Smooth muscle cell (in vitro differentiated cells): ENCODE results near the gene MORN1. TPM values are rescaled to one million over a fixed set of nuclear protein-coding genes. Genes with fewer than 3 reads are reported as not detected.

Experiments
- DNase-seq: peaks from one replicate; lab custom pipeline; 2025; ENCODE audit not compliant: unreplicated experiment; lab: John Stamatoyannopoulos, UW
- H2AFZ ChIP-seq: fragments of 200-600 bp; sonication (generic); 2 replicates; pipeline ENCODE4 v1.6.0; 2016; ENCODE audit warnings: antibody characterized with exemption, low read depth, mild to moderate bottlenecking
- H3F3A ChIP-seq: fragments of 200-600 bp; sonication (generic); 2 replicates; pipeline ENCODE4 v1.6.0; 2017; ENCODE audit warnings: antibody characterized with exemption, low read depth
- H3K27ac ChIP-seq: fragments of 200-600 bp; sonication (generic); 2 replicates; pipeline ENCODE4 v1.5.1; 2016; ENCODE audit warnings: low read depth, mild to moderate bottlenecking
- H3K27me3 ChIP-seq: fragments of 200-600 bp; sonication (generic); 2 replicates; pipeline ENCODE4 v1.6.1; 2016; ENCODE audit warnings: low read depth, mild to moderate bottlenecking
- H3K36me3 ChIP-seq: fragments of 200-600 bp; sonication (generic); 2 replicates; pipeline ENCODE4 v1.5.1; 2016; ENCODE audit warnings: low read depth
- H3K4me1 ChIP-seq: fragments of 200-600 bp; sonication (generic); 2 replicates; pipeline ENCODE4 v1.5.1; 2016; ENCODE audit warnings: low read depth
- H3K4me2 ChIP-seq: fragments of 200-600 bp; sonication (generic); 2 replicates; pipeline ENCODE4 v1.6.0; 2016; ENCODE audit warnings: mild to moderate bottlenecking
- H3K4me3 ChIP-seq: fragments of 200-600 bp; sonication (generic); 2 replicates; pipeline ENCODE4 v1.5.1; 2016; ENCODE audit warnings: mild to moderate bottlenecking
- H3K79me2 ChIP-seq: fragments of 200-600 bp; sonication (generic); 2 replicates; pipeline ENCODE4 v1.6.0; 2016; ENCODE audit warnings: low read depth, mild to moderate bottlenecking
- H3K9ac ChIP-seq: fragments of 200-600 bp; sonication (generic); 2 replicates; pipeline ENCODE4 v1.6.0; 2016; ENCODE audit warnings: low read depth
- H3K9me3 ChIP-seq: fragments of 200-600 bp; sonication (generic); replicated peaks from 2 replicates; pipeline ENCODE4 v1.5.1; 2016; ENCODE audit warnings: low read depth
- H4K20me1 ChIP-seq: fragments of 200-600 bp; sonication (generic); 2 replicates; pipeline ENCODE4 v1.6.0; 2016; ENCODE audit warnings: low read depth
- CTCF ChIP-seq: fragments of 200-600 bp; sonication (generic); IDR thresholded peaks from 2 replicates; pipeline ENCODE4 v1.5.1; 2017; ENCODE audit warnings: borderline replicate concordance, mild to moderate bottlenecking, antibody characterized with exemption; ENCODE audit not compliant: insufficient read depth, poor library complexity, severe bottlenecking
- WGBS: methylation state at CpG from one replicate; pipeline ENCODE4 v1.1.7; 2016; ENCODE audit warnings: low lambda C conversion rate; 5-methylcytosine and 5-hydroxymethylcytosine counted together
- polyA plus RNA-seq: library from polyadenylated mRNA; unstranded; fragments of >200 nt; fragmentation: Nextera tagmentation; extraction: Ambion mirVana; gene quantifications from 2 replicates; pipeline ENCODE4 v1.2.1, GENCODE V29; 2016
- total RNA-seq: library from RNA; depleted of rRNA; stranded (reverse); fragments of >200 nt; gene quantifications from 2 replicates; pipeline ENCODE4 v1.2.3, GENCODE V29; 2014

The MORN1 gene
- total and polyA plus RNA-seq, 2 experiments from 2014 or later: 4.9 to 6.2 TPM

- H2AFZ ChIP-seq: no peak overlapping the region
- WGBS: 89% methylated on average over 17 of the region's 17 CpGs
- no peak for TF ChIP-seq CTCF
- no peak overlapping the region for H3K4me2 ChIP-seq
- H3K4me3 ChIP-seq: no peak overlapping the region
- DNase-seq: no peak
- no peaks in the 10 kb centered on the region for H3K27me3 ChIP-seq
- H3K27ac ChIP-seq: no peak overlapping the region
- H3F3A ChIP-seq: no peaks in the 10 kb centered on the region
- no peaks in the 10 kb centered on the region for H4K20me1 ChIP-seq
- H3K9ac ChIP-seq: no peak overlapping the region
- H3K4me1 ChIP-seq: peaks cover 15% of the 10 kb centered on the region
- H3K9me3 ChIP-seq: no peaks in the 10 kb centered on the region
- H3K36me3 ChIP-seq: no peaks in the 10 kb centered on the region
- H3K79me2 ChIP-seq: no peaks in the 10 kb centered on the region
Observed at GRCh38 chr1:2346691-2347408, 44.5 kb downstream of the MORN1 start.

- no peak for DNase-seq
- Histone ChIP-seq H3F3A (no peaks in the 10 kb centered on the region), H3K9ac (no peak overlapping the region), H3K27ac (no peak overlapping the region), H3K36me3 (no peaks in the 10 kb centered on the region), H3K27me3 (no peaks in the 10 kb centered on the region), H3K4me3 (no peak overlapping the region), H3K4me1 (peaks cover 15% of the 10 kb centered on the region), H2AFZ (no peak overlapping the region), H3K4me2 (no peak overlapping the region), H3K9me3 (no peaks in the 10 kb centered on the region), H3K79me2 (no peaks in the 10 kb centered on the region), H4K20me1 (no peaks in the 10 kb centered on the region)
- 93% methylated on average over 24 of the region's 24 CpGs for WGBS
- no peak for TF ChIP-seq CTCF
Observed at GRCh38 chr1:2345297-2346075, 45.9 kb downstream of the MORN1 start.

GRCh38 chr1:2344744-2345296 is 46.5 kb downstream of the MORN1 start:
- Histone ChIP-seq H3K4me1 (peaks cover 10% of the 10 kb centered on the region), H3K4me3 (no peak overlapping the region), H3K9me3 (no peaks in the 10 kb centered on the region), H2AFZ (no peak overlapping the region), H3K9ac (no peak overlapping the region), H3K36me3 (no peaks in the 10 kb centered on the region), H3K27ac (no peak overlapping the region), H3K79me2 (no peaks in the 10 kb centered on the region), H3F3A (no peaks in the 10 kb centered on the region), H4K20me1 (no peaks in the 10 kb centered on the region), H3K4me2 (no peak overlapping the region), H3K27me3 (no peaks in the 10 kb centered on the region)
- no peak for TF ChIP-seq CTCF
- WGBS: 96% methylated on average over 29 of the region's 29 CpGs
- no peak for DNase-seq
